Endothelial cell of umbilical vein (primary cell): ENCODE measurements around the gene TNRC6A. TPM values are rescaled to one million over a fixed set of nuclear protein-coding genes. Genes with fewer than 3 reads are reported as not detected.

Experiments used
- BruUV-seq: library from RNA; stranded (reverse); fragments of 400-500 nt; replicated peaks from 2 replicates; lab custom pipeline; 2021; lab: Mats Ljungman, UMichigan
- CTCF ChIA-PET: fragments of 300-600, 350-600 bp; sonication (Branson Sonifier 250); formaldehyde crosslinking; loops from one replicate; lab custom pipeline; 2021; ENCODE audit warnings: antibody characterized with exemption, inconsistent platforms; lab: Charles Lee
- POLR2A ChIA-PET: fragments of 300-600, 350-600 bp; sonication (Branson Sonifier 250); formaldehyde crosslinking; loops from one replicate; lab custom pipeline; 2021; ENCODE audit warnings: antibody characterized with exemption, inconsistent platforms; lab: Charles Lee
- DNase-seq: peaks from one replicate; pipeline ENCODE4 v3.0.0-alpha.2; 2011; ENCODE audit warnings: low read depth, low spot score
- FAIRE-seq: peaks from 2 replicates; lab custom pipeline; 2011; peaks lifted over from hg19 to GRCh38; lab: Jason Lieb, UNC
- H2AFZ ChIP-seq: 2 replicates; pipeline ENCODE4 v1.6.0; 2012; ENCODE audit warnings: low read depth, low read length, control low read depth, inconsistent platforms
- H3K27ac ChIP-seq: 2 replicates; pipeline ENCODE4 v1.5.1; 2011; ENCODE audit warnings: low read depth, mild to moderate bottlenecking, control low read depth, low read length, moderate library complexity; ENCODE audit not compliant: insufficient read depth
- H3K27me3 ChIP-seq, 2 experiments: 2 replicates each; pipeline versions ENCODE4 v1.6.0 to v1.6.1; 2011; ENCODE audit warnings: low read length in 2 of 2, mixed read lengths in 1 of 2; ENCODE audit not compliant: control insufficient read depth in 2 of 2, insufficient read depth in 2 of 2
- H3K36me3 ChIP-seq, 2 experiments: 2 replicates in 1 of 2; 3 replicates in 1 of 2; pipeline ENCODE4 v1.5.1; 2011; ENCODE audit warnings: low read length in 2 of 2, mild to moderate bottlenecking in 1 of 2, moderate library complexity in 1 of 2; ENCODE audit not compliant: control insufficient read depth in 2 of 2, insufficient read depth in 2 of 2; ENCODE audit errors: extremely low read depth in 1 of 2
- H3K4me1 ChIP-seq: 3 replicates; pipeline ENCODE4 v1.5.1; 2011; ENCODE audit warnings: mild to moderate bottlenecking, low read length; ENCODE audit not compliant: control insufficient read depth, insufficient read depth; ENCODE audit errors: extremely low read depth
- H3K4me2 ChIP-seq: 2 replicates; pipeline ENCODE4 v1.6.1; 2011; ENCODE audit warnings: low read length, control low read depth, mixed read lengths; ENCODE audit not compliant: insufficient read depth
- H3K4me3 ChIP-seq, 3 experiments: fragments of 200-600 bp in 1 of 3; sonication (generic), shearing (Covaris generic) in 1 of 3; replicated peaks in 1 of 3; 2 replicates each; pipeline ENCODE4 v1.5.1; 2011 to 2016; ENCODE audit warnings: control low read depth in 3 of 3, low read length in 3 of 3, mild to moderate bottlenecking in 2 of 3, inconsistent platforms in 1 of 3, low read depth in 1 of 3, moderate library complexity in 1 of 3; ENCODE audit not compliant: insufficient read depth in 1 of 3
- H3K79me2 ChIP-seq: 2 replicates; pipeline ENCODE4 v1.6.0; 2012; ENCODE audit warnings: low read length, inconsistent platforms; ENCODE audit not compliant: control insufficient read depth, insufficient read depth
- H3K9ac ChIP-seq: replicated peaks from 2 replicates; pipeline ENCODE3; 2011; ENCODE audit warnings: low read length, control low read depth; ENCODE audit not compliant: insufficient read depth; ENCODE audit errors: extremely low read depth
- H3K9me1 ChIP-seq: replicated peaks from 3 replicates; pipeline ENCODE4 v1.6.0; 2011; ENCODE audit warnings: mild to moderate bottlenecking, low read length; ENCODE audit not compliant: control insufficient read depth, insufficient read depth; ENCODE audit errors: extremely low read depth
- H3K9me3 ChIP-seq: replicated peaks from 2 replicates; pipeline ENCODE4 v1.5.1; 2012; ENCODE audit warnings: low read length, inconsistent platforms; ENCODE audit not compliant: control insufficient read depth, insufficient read depth
- H4K20me1 ChIP-seq: replicated peaks from 2 replicates; pipeline ENCODE3; 2011; ENCODE audit warnings: mild to moderate bottlenecking, low read length; ENCODE audit not compliant: control insufficient read depth, insufficient read depth; ENCODE audit errors: extremely low read depth
- CTCF ChIP-seq, 2 donors: IDR thresholded peaks; 1 replicate in 1 of 2; 2 replicates in 1 of 2; pipeline ENCODE4 v1.5.1; 2011; ENCODE audit warnings: low read length in 2 of 2, mild to moderate bottlenecking in 2 of 2, moderate library complexity in 2 of 2, control low read depth in 1 of 2, inconsistent platforms in 1 of 2, low read depth in 1 of 2; ENCODE audit not compliant: insufficient read depth in 1 of 2; ENCODE audit errors: extremely low read depth in 1 of 2
- EZH2 ChIP-seq: IDR thresholded peaks from 2 replicates; pipeline ENCODE4 v1.6.1; 2012; ENCODE audit warnings: borderline replicate concordance, low read depth, mild to moderate bottlenecking, moderate library complexity, low read length, inconsistent platforms; ENCODE audit not compliant: severe bottlenecking
- FOS ChIP-seq: IDR thresholded peaks from 2 replicates; pipeline ENCODE4 v1.6.1; 2011; ENCODE audit warnings: mild to moderate bottlenecking, low read length, moderate library complexity, borderline replicate concordance; ENCODE audit not compliant: insufficient read depth
- GATA2 ChIP-seq: IDR thresholded peaks from 2 replicates; pipeline ENCODE4 v1.7.0; 2011; ENCODE audit warnings: low read depth, mild to moderate bottlenecking, moderate library complexity, mixed read lengths, low read length; ENCODE audit not compliant: insufficient read length, insufficient read depth
- JUN ChIP-seq: IDR thresholded peaks from 2 replicates; pipeline ENCODE4 v1.6.1; 2011; ENCODE audit warnings: borderline replicate concordance, low read depth; ENCODE audit not compliant: insufficient read length, insufficient read depth
- MAX ChIP-seq: IDR thresholded peaks from 2 replicates; pipeline ENCODE4 v1.6.1; 2011; ENCODE audit not compliant: insufficient read depth, insufficient read length
- MYC ChIP-seq: IDR thresholded peaks from one replicate; pipeline ENCODE4 v1.6.1; 2011; ENCODE audit warnings: mild to moderate bottlenecking, low read depth, low read length
- POLR2A ChIP-seq: IDR thresholded peaks from 2 replicates; pipeline ENCODE4 v1.6.1; 2012; ENCODE audit warnings: low read depth, mild to moderate bottlenecking, control low read depth, low read length
- POLR2AphosphoS5 ChIP-seq: IDR thresholded peaks from 2 replicates; pipeline ENCODE4 v1.6.1; 2012; ENCODE audit warnings: low read depth, mild to moderate bottlenecking, control low read depth, low read length, moderate library complexity; ENCODE audit not compliant: insufficient read depth
- dilution Hi-C: fragments of 300-500 bp; cut with MboI; formaldehyde crosslinking; loops from one replicate; pipeline ENCODE4 v1.15.0; 2019; ENCODE audit warnings: low sequenced_read_pairs; ENCODE audit not compliant: extremely low pct_ligation_motif_present
- intact Hi-C: fragments of 100-400 bp; cut with micrococcal nuclease; formaldehyde crosslinking; loops from one replicate; pipeline ENCODE4 v1.10.0; 2022
- polyA plus RNA-seq, 4 experiments: library from polyadenylated mRNA; depleted of rRNA in 3 of 4; stranded (reverse) in 3 of 4; unstranded in 1 of 4; fragments of >200 nt; gene quantifications; 2 replicates each; pipeline versions ENCODE4 v1.2.1 to v1.2.3, GENCODE V29; 2011 to 2012; ENCODE audit warnings: missing spikeins in 1 of 4
- total RNA-seq: library from RNA; stranded (reverse); gene quantifications from 2 replicates; pipeline ENCODE4 v1.2.3, GENCODE V29; 2021

The TNRC6A gene
- total and polyA plus RNA-seq, 2 donors (not counting 3 experiments of a cell fraction or from before 2014, with no cell fraction given) = 39.3 to 74.5 TPM

GRCh38 chr16:24761526-24761925 is 32.1 kb downstream of the TNRC6A start:
- Histone ChIP-seq H3K4me2 (no peak overlapping the region), H3K9me3 (no peaks in the 10 kb centered on the region), H3K4me3 (no peak overlapping the region), H3K36me3 (peaks cover 6 to 9% of the 10 kb centered on the region in 2 experiments), H4K20me1 (peaks cover 4% of the 10 kb centered on the region), H3K4me1 (no peaks in the 10 kb centered on the region), H3K9ac (no peak overlapping the region), H2AFZ (no peak overlapping the region), H3K79me2 (peaks cover 43% of the 10 kb centered on the region), H3K9me1 (no peaks in the 10 kb centered on the region), H3K27me3 (no peaks in the 10 kb centered on the region), H3K27ac (no peak overlapping the region)
- POLR2A ChIA-PET = no interaction called here
- TF ChIP-seq CTCF (IDR thresholded peaks at IDR 0.05; ENCODE audit: extremely low read depth in 1 of 2, insufficient read depth in 1 of 2, low read depth in 1 of 2, low read length in 2 of 2) = no peak
- TF ChIP-seq MYC = no peak
- TF ChIP-seq POLR2A = no peak
- no peak for TF ChIP-seq POLR2AphosphoS5
- CTCF ChIA-PET = no interaction called here
- FAIRE-seq = no peak
- DNase-seq = no peak
- no TSS peak for BruUV-seq
- dilution Hi-C loops (no loop called here), intact Hi-C loops (no loop called here)

DNA sequence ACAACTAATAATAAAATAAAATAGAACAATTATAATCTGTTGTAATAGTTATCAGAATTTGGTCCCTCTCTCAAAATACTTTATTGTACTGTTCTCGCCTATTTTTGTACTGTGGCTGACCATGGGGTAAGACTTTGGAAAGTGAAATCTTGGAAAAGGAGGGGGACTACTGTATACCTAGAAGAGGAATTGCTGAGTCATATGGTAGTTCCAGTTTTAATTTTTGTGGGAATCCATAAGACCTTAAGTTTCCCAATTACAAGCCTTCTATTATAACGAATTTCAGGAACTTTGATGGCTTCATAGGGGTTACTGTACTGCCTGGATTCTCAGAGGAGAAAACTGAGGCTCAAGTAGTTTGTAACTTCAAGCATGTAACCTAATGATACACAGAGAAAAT is 35.5 kb downstream of the TNRC6A start:
- Histone ChIP-seq H3K27me3 (no peaks in the 10 kb centered on the region), H3K9ac (no peak overlapping the region), H3K9me3 (no peaks in the 10 kb centered on the region), H3K4me1 (no peaks in the 10 kb centered on the region), H3K36me3 (peaks cover under 1 to 9% of the 10 kb centered on the region in 2 experiments), H3K9me1 (no peaks in the 10 kb centered on the region), H4K20me1 (no peaks in the 10 kb centered on the region), H3K79me2 (peaks cover 23% of the 10 kb centered on the region), H3K4me3 (no peak overlapping the region), H3K27ac (no peak overlapping the region), H2AFZ (no peak overlapping the region), H3K4me2 (no peak overlapping the region)
- no peak for FAIRE-seq
- DNase-seq = no peak
- TF ChIP-seq EZH2 (no peak), POLR2AphosphoS5 (no peak), FOS (no peak), GATA2 (no peak), JUN (no peak), POLR2A (no peak), CTCF (IDR thresholded peaks at IDR 0.05; ENCODE audit: extremely low read depth in 1 of 2, insufficient read depth in 1 of 2, low read depth in 1 of 2, low read length in 2 of 2) (no peak), MAX (no peak)
- dilution Hi-C loops (no loop called here), intact Hi-C loops (no loop called here)
- POLR2A ChIA-PET = no interaction called here
- CTCF ChIA-PET = no interaction called here
- no TSS peak for BruUV-seq
